HCT116 (cell line): ENCODE results near the gene MYH10. TPM values are rescaled to one million over a fixed set of nuclear protein-coding genes. Genes with fewer than 3 reads are reported as not detected.

ENCODE experiments used
- ATAC-seq: fragments of 200-7000 bp; cut with Tn5 transposase; 2 replicates; pipeline ENCODE4 v1.9.1; 2020; ENCODE audit warnings: mild to moderate bottlenecking, moderate library complexity
- BruUV-seq: library from RNA; stranded (reverse); fragments of 400-500 nt; replicated peaks from 2 replicates; lab custom pipeline; 2021; lab: Mats Ljungman, UMichigan
- CTCF ChIA-PET: fragments of 300-600 bp; sonication (Branson Sonifier 250); formaldehyde crosslinking; loops from one replicate; lab custom pipeline; 2021; ENCODE audit warnings: antibody characterized with exemption; lab: Charles Lee
- POLR2A ChIA-PET: fragments of 300-600, 350-600 bp; sonication (Branson Sonifier 250); formaldehyde crosslinking; loops from one replicate; lab custom pipeline; 2021; ENCODE audit warnings: antibody characterized with exemption; lab: Charles Lee
- RAD21 ChIA-PET, 2 experiments: fragments of 300-600 bp; sonication (Branson Sonifier 250); formaldehyde crosslinking; loops; one replicate each; lab custom pipeline; 2023; ENCODE audit warnings: low total read pairs in 2 of 2; ENCODE audit not compliant: uncharacterized antibody in 2 of 2, unreplicated experiment in 2 of 2, low non-redundant PET in 1 of 2; lab: Charles Lee
- DNase-seq: peaks from one replicate; pipeline ENCODE4 v3.0.0-alpha.2; 2010; ENCODE audit warnings: low read depth, low spot score
- H2AFZ ChIP-seq: fragments of 200-600 bp; shearing (Covaris generic), sonication (generic); 2 replicates; pipeline ENCODE4 v1.6.1; 2017; ENCODE audit warnings: low read depth, mixed run types, mixed read lengths, antibody characterized with exemption, low read length; ENCODE audit not compliant: poor library complexity, severe bottlenecking
- H3K27ac ChIP-seq: 2 replicates; pipeline ENCODE4 v1.5.1; 2012; ENCODE audit warnings: low read depth, low read length
- H3K27me3 ChIP-seq: fragments of 200-600 bp; sonication (generic); 2 replicates; pipeline ENCODE4 v1.6.1; 2016; ENCODE audit warnings: mixed run types, low read length, mixed read lengths; ENCODE audit not compliant: insufficient read depth
- H3K36me3 ChIP-seq, 2 experiments: fragments of 200-500 bp in 1 of 2; fragments of 200-600 bp in 1 of 2; sonication (Bioruptor generic) in 1 of 2; sonication (generic) in 1 of 2; 2 replicates each; pipeline versions ENCODE4 v1.5.1 to v1.6.1; 2014 to 2016; ENCODE audit warnings: low read length in 2 of 2, inconsistent platforms in 1 of 2, mixed read lengths in 1 of 2, mixed run types in 1 of 2; ENCODE audit not compliant: insufficient read depth in 2 of 2, control insufficient read depth in 1 of 2
- H3K4me1 ChIP-seq, 2 experiments: fragments of 200-600 bp in 1 of 2; sonication (generic) in 1 of 2; 2 replicates each; pipeline versions ENCODE4 v1.5.1 to v1.6.1; 2012 to 2017; ENCODE audit warnings: low read length in 2 of 2, inconsistent platforms in 1 of 2, mild to moderate bottlenecking in 1 of 2, mixed read lengths in 1 of 2, mixed run types in 1 of 2, moderate library complexity in 1 of 2; ENCODE audit not compliant: insufficient read depth in 2 of 2, control insufficient read depth in 1 of 2
- H3K4me2 ChIP-seq: fragments of 200-600 bp; sonication (generic); 2 replicates; pipeline ENCODE4 v1.6.1; 2017; ENCODE audit warnings: mixed run types, low read length, mixed read lengths
- H3K4me3 ChIP-seq, 2 experiments: fragments of 200-600 bp in 1 of 2; sonication (generic) in 1 of 2; replicated peaks in 1 of 2; 2 replicates each; pipeline ENCODE4 v1.5.1; 2011 to 2016; ENCODE audit warnings: low read length in 2 of 2, control low read depth in 1 of 2, low read depth in 1 of 2, mild to moderate bottlenecking in 1 of 2, mixed read lengths in 1 of 2, mixed run types in 1 of 2
- H3K79me2 ChIP-seq: fragments of 200-600 bp; sonication (generic); 2 replicates; pipeline ENCODE4 v1.6.1; 2017; ENCODE audit warnings: mild to moderate bottlenecking, mixed run types, low read length, moderate library complexity, mixed read lengths; ENCODE audit not compliant: insufficient read depth
- H3K9ac ChIP-seq: fragments of 200-600 bp; sonication (generic); 2 replicates; pipeline ENCODE4 v1.6.1; 2016; ENCODE audit warnings: low read length, mixed read lengths
- H3K9me2 ChIP-seq: fragments of 200-600 bp; sonication (generic), shearing (Covaris generic); 2 replicates; pipeline ENCODE4 v1.6.1; 2017; ENCODE audit warnings: mixed run types, mild to moderate bottlenecking, moderate library complexity; ENCODE audit not compliant: insufficient read depth
- H3K9me3 ChIP-seq, 2 experiments: fragments of 200-500 bp in 1 of 2; fragments of 200-600 bp in 1 of 2; sonication (Bioruptor generic) in 1 of 2; sonication (generic) in 1 of 2; 2 replicates each; pipeline ENCODE4 v1.6.1; 2014 to 2017; ENCODE audit warnings: low read length in 2 of 2, mixed read lengths in 2 of 2, inconsistent platforms in 1 of 2, low read depth in 1 of 2, mild to moderate bottlenecking in 1 of 2, mixed run types in 1 of 2, moderate library complexity in 1 of 2; ENCODE audit not compliant: control insufficient read depth in 1 of 2, insufficient read depth in 1 of 2
- H4K20me1 ChIP-seq: fragments of 200-600 bp; sonication (generic), shearing (Covaris generic); 2 replicates; pipeline ENCODE4 v1.6.1; 2017; ENCODE audit warnings: mixed run types, mild to moderate bottlenecking, moderate library complexity; ENCODE audit not compliant: insufficient read depth
- ATF3 ChIP-seq: IDR thresholded peaks from 2 replicates; pipeline ENCODE4 v1.6.1; 2012
- CBX3 ChIP-seq: IDR thresholded peaks from 2 replicates; pipeline ENCODE4 v1.6.1; 2012; ENCODE audit warnings: low read depth
- CTCF ChIP-seq, 3 experiments: fragments of 200-600 bp in 1 of 3; sonication (generic) in 1 of 3; IDR thresholded peaks in 2 of 3; conservative IDR thresholded peaks in 1 of 3; 2 replicates each; pipeline ENCODE4 v1.5.1; 2012 to 2017; ENCODE audit warnings: low read depth in 2 of 3, low read length in 2 of 3, antibody characterized with exemption in 1 of 3, borderline replicate concordance in 1 of 3, control low read depth in 1 of 3, mild to moderate bottlenecking in 1 of 3, mixed read lengths in 1 of 3, mixed run types in 1 of 3, moderate library complexity in 1 of 3; ENCODE audit not compliant: insufficient read depth in 1 of 3
- EGR1 ChIP-seq: IDR thresholded peaks from 2 replicates; pipeline ENCODE4 v1.6.1; 2012; ENCODE audit warnings: low read depth
- EZH2 ChIP-seq: fragments of 200-600 bp; sonication (generic); IDR thresholded peaks from 2 replicates; pipeline ENCODE4 v1.6.1; 2017; ENCODE audit warnings: antibody characterized with exemption, mixed run types
- EZH2phosphoT487 ChIP-seq: fragments of 200-600 bp; IDR thresholded peaks from 2 replicates; pipeline ENCODE4 v1.6.1; 2018; ENCODE audit warnings: antibody characterized with exemption, borderline replicate concordance
- FOSL1 ChIP-seq: IDR thresholded peaks from 2 replicates; pipeline ENCODE4 v1.6.1; 2012; ENCODE audit warnings: low read depth
- JUND ChIP-seq: IDR thresholded peaks from 2 replicates; pipeline ENCODE4 v1.6.1; 2012
- POLR2A ChIP-seq: IDR thresholded peaks from 2 replicates; pipeline ENCODE4 v1.7.0; 2011; ENCODE audit warnings: borderline replicate concordance; ENCODE audit not compliant: insufficient read depth, insufficient read length; ENCODE audit errors: extremely low read depth
- REST ChIP-seq: IDR thresholded peaks from 2 replicates; pipeline ENCODE4 v1.6.1; 2012; ENCODE audit warnings: low read depth
- SIN3A ChIP-seq: IDR thresholded peaks from 2 replicates; pipeline ENCODE4 v1.6.1; 2012; ENCODE audit warnings: low read depth
- SP1 ChIP-seq: IDR thresholded peaks from 2 replicates; pipeline ENCODE4 v1.6.1; 2012; ENCODE audit warnings: low read depth
- SRF ChIP-seq: IDR thresholded peaks from 2 replicates; pipeline ENCODE4 v1.6.1; 2012; ENCODE audit warnings: low read depth
- TCF7L2 ChIP-seq: IDR thresholded peaks from 2 replicates; pipeline ENCODE4 v1.7.0; 2011; ENCODE audit warnings: borderline replicate concordance, inconsistent platforms; ENCODE audit not compliant: insufficient read depth, insufficient read length; ENCODE audit errors: extremely low read depth
- YY1 ChIP-seq: IDR thresholded peaks from 2 replicates; pipeline ENCODE4 v1.6.1; 2011; ENCODE audit warnings: low read length, low read depth, moderate library complexity, mild to moderate bottlenecking; ENCODE audit not compliant: insufficient replicate concordance; ENCODE audit errors: extremely low read depth
- ZBTB33 ChIP-seq: IDR thresholded peaks from 2 replicates; pipeline ENCODE4 v1.6.1; 2011; ENCODE audit warnings: mild to moderate bottlenecking, low read length, moderate library complexity; ENCODE audit not compliant: insufficient replicate concordance; ENCODE audit errors: extremely low read depth
- ZFX ChIP-seq: fragments of 450-650 bp; IDR thresholded peaks from 2 replicates; pipeline ENCODE4 v1.6.1; 2017
- ZNF274 ChIP-seq: fragments of 200-500 bp; sonication (Bioruptor generic); IDR thresholded peaks from 2 replicates; pipeline ENCODE4 v1.6.1; 2014; ENCODE audit warnings: mild to moderate bottlenecking, low read depth, low read length, inconsistent platforms
- intact Hi-C: fragments of 100-400 bp; cut with micrococcal nuclease; formaldehyde crosslinking; loops from 2 replicates; pipeline ENCODE4 v1.10.0; 2022
- total RNA-seq: library from RNA; stranded (reverse); gene quantifications from one replicate; pipeline ENCODE4 v1.2.1, GENCODE V29; 2021; ENCODE audit not compliant: unreplicated experiment

MYH10 gene
- total RNA-seq, 1 experiment from 2014 or later: 39.2 TPM

GRCh38 chr17:8586766-8587165 lies 43.8 kb downstream of the MYH10 start:
- H3K27ac ChIP-seq: no peak overlapping the region
- BruUV-seq: no TSS peak
- TF ChIP-seq CTCF (IDR thresholded peaks at IDR 0.05 in 2 of 3, conservative IDR thresholded peaks at IDR 0.05 in 1 of 3; ENCODE audit: borderline replicate concordance in 1 of 3, insufficient read depth in 1 of 3, low read depth in 2 of 3, low read length in 2 of 3) (no peak), EGR1 (no peak), CBX3 (no peak), SP1 (no peak), TCF7L2 (no peak), YY1 (no peak), FOSL1 (no peak), SRF (no peak), POLR2A (no peak), ATF3 (no peak), EZH2 (no peak), ZBTB33 (no peak), SIN3A (no peak), EZH2phosphoT487 (no peak), JUND (no peak), REST (no peak), ZFX (no peak), ZNF274 (no peak)
- TF ChIP-seq, all 23 proteins: peak for 0
- ATAC-seq (no peak), DNase-seq (no peak)
- no peaks in the 10 kb centered on the region for H3K9me3 ChIP-seq
- RAD21 ChIA-PET: no interaction called here
- no peak overlapping the region for H3K4me2 ChIP-seq
- CTCF ChIA-PET: no interaction called here
- no peaks in the 10 kb centered on the region for H4K20me1 ChIP-seq
- no peaks in the 10 kb centered on the region for H3K4me1 ChIP-seq
- POLR2A ChIA-PET: no interaction called here
- H3K9ac ChIP-seq: no peak overlapping the region
- no peak overlapping the region for H2AFZ ChIP-seq
- no peaks in the 10 kb centered on the region for H3K36me3 ChIP-seq
- H3K9me2 ChIP-seq: no peaks in the 10 kb centered on the region
- H3K79me2 ChIP-seq: no peaks in the 10 kb centered on the region
- intact Hi-C loops: no loop called here
- no peak overlapping the region for H3K4me3 ChIP-seq
- no peaks in the 10 kb centered on the region for H3K27me3 ChIP-seq
